ENCODE measurements around the gene CHRNE. TPM values are rescaled to one million over a fixed set of nuclear protein-coding genes. Genes with fewer than 3 reads are reported as not detected.

Gene CHRNE
- total RNA-seq, 2 experiments from 2014 or later: 3.2 to 3.7 TPM

GRCh38 chr17:4897198-4897687 is 5.7 kb downstream of the CHRNE start:
- ATAC-seq (ENCODE audit: poor library complexity): no peak
- Mint-ChIP-seq H3K27ac (no peak overlapping the region), H3K27me3 (peaks cover 10% of the 10 kb centered on the region), H3K4me1 (ENCODE audit: low read depth) (peaks cover 22% of the 10 kb centered on the region), H3K36me3 (ENCODE audit: low read depth) (peaks cover 58% of the 10 kb centered on the region), H3K4me3 (no peak overlapping the region), H3K9me3 (no peaks in the 10 kb centered on the region)
- no peak overlapping the region for H3K4me3 ChIP-seq (ENCODE audit: low read length)
- peaks cover 36% of the 10 kb centered on the region for H3K4me1 ChIP-seq (ENCODE audit: insufficient read depth, low read length)
- peak in 1 of 14 experiments; percentile 39 for DNase-seq
- ChIA-PET CTCF (no interaction called here), POLR2A (no interaction called here)
- intact Hi-C loops (cut with DNase I, micrococcal nuclease): no loop called here
- H3K27me3 ChIP-seq (ENCODE audit: control insufficient read depth in 1 of 2, insufficient read depth in 2 of 2, low read length in 2 of 2): no peaks in the 10 kb centered on the region
- peaks cover 44% of the 10 kb centered on the region for H3K36me3 ChIP-seq (ENCODE audit: insufficient read depth, low read length)
- no peak overlapping the region for H3K27ac ChIP-seq (ENCODE audit: low read depth in 1 of 2, low read length in 2 of 2)
- peaks cover 0 to 18% of the 10 kb centered on the region in 2 experiments for H3K9me3 ChIP-seq (ENCODE audit: control insufficient read depth in 1 of 2, insufficient read depth in 1 of 2, low read length in 2 of 2)
- no peak for TF ChIP-seq CTCF (IDR thresholded peaks at IDR 0.05)

GRCh38 chr17:4896332-4897197 is 6.3 kb downstream of the CHRNE start:
- Histone ChIP-seq H3K27ac (ENCODE audit: low read depth in 1 of 2, low read length in 2 of 2) (no peak overlapping the region), H3K4me1 (ENCODE audit: insufficient read depth, low read length) (peaks cover 29% of the 10 kb centered on the region), H3K27me3 (ENCODE audit: control insufficient read depth in 1 of 2, insufficient read depth in 2 of 2, low read length in 2 of 2) (no peaks in the 10 kb centered on the region), H3K4me3 (ENCODE audit: low read length) (no peak overlapping the region), H3K9me3 (ENCODE audit: control insufficient read depth in 1 of 2, insufficient read depth in 1 of 2, low read length in 2 of 2) (peaks cover 0 to 11% of the 10 kb centered on the region in 2 experiments), H3K36me3 (ENCODE audit: insufficient read depth, low read length) (peaks cover 51% of the 10 kb centered on the region)
- no peak for ATAC-seq (ENCODE audit: poor library complexity)
- CTCF ChIA-PET: interaction anchor here (1.2 kb wide), 1 partner anchor 107 kb away, joined by 4 read pairs; no protein-coding TSS in a partner anchor
- H3K27ac Mint-ChIP-seq: no peak overlapping the region
- H3K27me3 Mint-ChIP-seq: peaks cover 10% of the 10 kb centered on the region
- peak in 1 of 14 experiments; percentile 30 for DNase-seq
- peaks cover 20% of the 10 kb centered on the region for H3K4me1 Mint-ChIP-seq (ENCODE audit: low read depth)
- no peak for TF ChIP-seq CTCF (IDR thresholded peaks at IDR 0.05)
- intact Hi-C loops (cut with DNase I, micrococcal nuclease): no loop called here
- H3K36me3 Mint-ChIP-seq (ENCODE audit: low read depth): peaks cover 62% of the 10 kb centered on the region
- no peak overlapping the region for H3K4me3 Mint-ChIP-seq
- POLR2A ChIA-PET: no interaction called here
- H3K9me3 Mint-ChIP-seq: no peaks in the 10 kb centered on the region

GRCh38 chr17:4895657-4896331 is 7.1 kb downstream of the CHRNE start:
- H3K27me3 ChIP-seq (ENCODE audit: control insufficient read depth in 1 of 2, insufficient read depth in 2 of 2, low read length in 2 of 2): no peaks in the 10 kb centered on the region
- H3K4me3 Mint-ChIP-seq: peak overlapping the region; percentile 25
- H3K4me1 ChIP-seq (ENCODE audit: insufficient read depth, low read length): peaks cover 21% of the 10 kb centered on the region
- H3K27me3 Mint-ChIP-seq: peaks cover 7% of the 10 kb centered on the region
- ChIA-PET POLR2A (no interaction called here), CTCF (interaction anchor here (1.2 kb wide), 1 partner anchor 106 kb away, joined by 4 read pairs; no protein-coding TSS in a partner anchor)
- H3K4me3 ChIP-seq (ENCODE audit: low read length): no peak overlapping the region
- TF ChIP-seq CTCF (IDR thresholded peaks at IDR 0.05): no peak
- no peak overlapping the region for H3K27ac Mint-ChIP-seq
- DNase-seq (peak in 1 of 14 experiments; percentile 39), ATAC-seq (ENCODE audit: poor library complexity) (no peak)
- H3K36me3 Mint-ChIP-seq (ENCODE audit: low read depth): peaks cover 67% of the 10 kb centered on the region
- intact Hi-C loops (cut with DNase I, micrococcal nuclease): no loop called here
- H3K4me1 Mint-ChIP-seq (ENCODE audit: low read depth): peaks cover 16% of the 10 kb centered on the region
- H3K9me3 Mint-ChIP-seq: no peaks in the 10 kb centered on the region
- H3K36me3 ChIP-seq (ENCODE audit: insufficient read depth, low read length): peaks cover 59% of the 10 kb centered on the region
- peaks cover 0 to 4% of the 10 kb centered on the region in 2 experiments for H3K9me3 ChIP-seq (ENCODE audit: control insufficient read depth in 1 of 2, insufficient read depth in 1 of 2, low read length in 2 of 2)
- no peak overlapping the region for H3K27ac ChIP-seq (ENCODE audit: low read depth in 1 of 2, low read length in 2 of 2)
